ENCODE data around the gene NTN5.

The NTN5 gene

DNA sequence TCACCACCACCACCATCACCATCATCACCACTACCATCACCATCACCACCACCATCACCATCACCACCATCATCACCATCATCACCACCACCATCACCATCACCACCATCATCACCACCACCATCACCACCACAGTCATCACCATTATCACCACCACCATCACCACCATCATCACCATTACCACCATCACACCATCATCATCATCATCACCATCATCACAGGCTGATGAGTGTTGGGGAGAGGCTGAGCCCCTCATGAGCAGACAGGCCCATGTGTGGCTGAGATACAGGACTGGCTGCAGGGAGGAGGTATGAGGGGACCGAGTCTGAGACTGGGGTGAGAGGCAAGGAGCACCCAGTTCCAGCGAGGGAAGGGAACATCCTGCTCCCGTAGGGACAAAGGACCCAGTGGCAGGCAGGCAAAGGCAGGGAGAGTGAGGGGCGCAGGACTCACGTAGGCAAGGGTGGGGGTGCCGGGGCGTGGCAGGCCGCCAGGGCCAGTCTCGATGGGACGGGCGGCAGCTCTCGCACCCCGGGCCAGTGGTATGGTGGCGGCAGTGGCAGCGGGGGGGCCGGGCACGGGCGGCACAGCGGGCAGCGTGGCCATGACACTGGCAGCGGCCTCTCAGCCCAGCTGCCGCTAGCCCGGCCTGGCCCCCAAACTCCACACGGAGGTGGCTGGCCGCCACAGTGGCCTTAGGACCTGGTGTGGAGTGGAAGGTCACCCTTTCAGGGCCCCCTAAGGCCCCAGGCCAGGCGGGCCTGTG, 2.7 kb downstream of the NTN5 start:
- Histone ChIP-seq H3K27ac (ENCODE audit: low read depth, low read length) (no peak overlapping the region), H3K4me1 (ENCODE audit: control insufficient read depth, low read length) (peaks cover 3% of the 10 kb centered on the region), H4K20me1 (ENCODE audit: control insufficient read depth, insufficient read depth, low read depth, low read length) (no peaks in the 10 kb centered on the region), H3K9me2 (replicated peaks; ENCODE audit: control insufficient read depth, low read length) (no peaks in the 10 kb centered on the region), H3K4me2 (ENCODE audit: low read length) (no peak overlapping the region), H3K27me3 (ENCODE audit: control insufficient read depth, low read length) (no peaks in the 10 kb centered on the region), H3F3A (ENCODE audit: control insufficient read depth, insufficient read depth) (no peaks in the 10 kb centered on the region), H3K4me3 (ENCODE audit: low read length) (no peak overlapping the region), H3K9me3 (ENCODE audit: control insufficient read depth, insufficient read depth, low read length) (peaks cover 5% of the 10 kb centered on the region; the same call in 1 of the 2 replicates), H3K79me2 (ENCODE audit: control insufficient read depth, low read length) (no peaks in the 10 kb centered on the region), H3K36me3 (ENCODE audit: control insufficient read depth, low read length) (no peaks in the 10 kb centered on the region)
- TF ChIP-seq EZH2phosphoT487 (IDR thresholded peaks at IDR 0.05; ENCODE audit: borderline replicate concordance, low read length) = no peak
- TF ChIP-seq, protein P1, sequence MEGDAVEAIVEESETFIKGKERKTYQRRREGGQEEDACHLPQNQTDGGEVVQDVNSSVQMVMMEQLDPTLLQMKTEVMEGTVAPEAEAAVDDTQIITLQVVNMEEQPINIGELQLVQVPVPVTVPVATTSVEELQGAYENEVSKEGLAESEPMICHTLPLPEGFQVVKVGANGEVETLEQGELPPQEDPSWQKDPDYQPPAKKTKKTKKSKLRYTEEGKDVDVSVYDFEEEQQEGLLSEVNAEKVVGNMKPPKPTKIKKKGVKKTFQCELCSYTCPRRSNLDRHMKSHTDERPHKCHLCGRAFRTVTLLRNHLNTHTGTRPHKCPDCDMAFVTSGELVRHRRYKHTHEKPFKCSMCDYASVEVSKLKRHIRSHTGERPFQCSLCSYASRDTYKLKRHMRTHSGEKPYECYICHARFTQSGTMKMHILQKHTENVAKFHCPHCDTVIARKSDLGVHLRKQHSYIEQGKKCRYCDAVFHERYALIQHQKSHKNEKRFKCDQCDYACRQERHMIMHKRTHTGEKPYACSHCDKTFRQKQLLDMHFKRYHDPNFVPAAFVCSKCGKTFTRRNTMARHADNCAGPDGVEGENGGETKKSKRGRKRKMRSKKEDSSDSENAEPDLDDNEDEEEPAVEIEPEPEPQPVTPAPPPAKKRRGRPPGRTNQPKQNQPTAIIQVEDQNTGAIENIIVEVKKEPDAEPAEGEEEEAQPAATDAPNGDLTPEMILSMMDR (IDR thresholded peaks at IDR 0.05; ENCODE audit: low read depth, low read length, poor library complexity, severe bottlenecking) = no peak

DNA sequence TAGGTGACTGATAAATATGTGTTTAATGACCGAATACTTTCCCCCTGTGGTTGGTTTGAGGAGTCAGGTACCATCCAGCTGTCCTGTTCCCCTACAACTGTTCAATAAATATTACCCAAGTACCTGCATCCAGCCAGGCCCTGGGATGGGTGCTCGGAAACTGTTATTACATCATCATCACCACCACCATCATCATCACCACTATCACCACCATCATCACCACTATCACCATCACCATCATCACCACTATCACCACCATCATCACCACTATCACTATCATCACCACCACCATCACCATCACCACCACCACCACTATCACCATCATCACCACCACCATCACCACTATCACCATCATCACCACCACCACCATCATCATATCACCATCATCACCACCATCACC, 4.1 kb downstream of the NTN5 start:
- Histone ChIP-seq H4K20me1 (ENCODE audit: control insufficient read depth, insufficient read depth, low read depth, low read length) (no peaks in the 10 kb centered on the region), H3F3A (ENCODE audit: control insufficient read depth, insufficient read depth) (no peaks in the 10 kb centered on the region), H3K9me3 (ENCODE audit: control insufficient read depth, insufficient read depth, low read length) (peaks cover 5% of the 10 kb centered on the region; the same call in 1 of the 2 replicates), H3K4me3 (ENCODE audit: low read length) (no peak overlapping the region), H3K27ac (ENCODE audit: low read depth, low read length) (no peak overlapping the region), H3K27me3 (ENCODE audit: control insufficient read depth, low read length) (no peaks in the 10 kb centered on the region), H3K4me1 (ENCODE audit: control insufficient read depth, low read length) (no peaks in the 10 kb centered on the region), H3K36me3 (ENCODE audit: control insufficient read depth, low read length) (no peaks in the 10 kb centered on the region), H3K79me2 (ENCODE audit: control insufficient read depth, low read length) (no peaks in the 10 kb centered on the region), H3K4me2 (ENCODE audit: low read length) (no peak overlapping the region), H3K9me2 (replicated peaks; ENCODE audit: control insufficient read depth, low read length) (no peaks in the 10 kb centered on the region)
- TF ChIP-seq EZH2phosphoT487 (IDR thresholded peaks at IDR 0.05; ENCODE audit: borderline replicate concordance, low read length) = no peak
- TF ChIP-seq, protein P1 (IDR thresholded peaks at IDR 0.05; ENCODE audit: low read depth, low read length, poor library complexity, severe bottlenecking) = no peak

DNA sequence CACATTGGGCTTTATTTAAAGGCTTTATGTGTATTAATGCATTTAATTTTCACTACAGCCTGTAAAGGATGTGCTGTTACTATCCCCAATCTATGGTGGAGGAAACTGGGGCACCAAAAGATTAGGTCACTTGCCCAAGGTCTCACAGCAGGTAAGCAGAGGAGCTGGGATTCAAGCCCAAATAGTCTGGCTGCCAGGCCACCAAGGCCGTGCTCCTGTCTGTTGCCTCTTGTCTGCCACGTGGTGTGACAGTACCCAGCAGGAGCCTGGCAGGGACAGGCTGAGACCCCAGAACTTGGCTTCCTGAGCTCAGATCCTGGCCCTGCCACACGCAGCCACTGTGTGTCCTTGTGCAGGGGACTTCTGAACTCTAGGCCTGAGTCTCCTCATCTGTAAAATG, 4.5 kb downstream of the NTN5 start:
- Histone ChIP-seq H3K4me2 (ENCODE audit: low read length) (no peak overlapping the region), H3K79me2 (ENCODE audit: control insufficient read depth, low read length) (no peaks in the 10 kb centered on the region), H3K9me2 (replicated peaks; ENCODE audit: control insufficient read depth, low read length) (no peaks in the 10 kb centered on the region), H3K36me3 (ENCODE audit: control insufficient read depth, low read length) (no peaks in the 10 kb centered on the region), H3K27me3 (ENCODE audit: control insufficient read depth, low read length) (no peaks in the 10 kb centered on the region), H3K9me3 (ENCODE audit: control insufficient read depth, insufficient read depth, low read length) (peaks cover 5% of the 10 kb centered on the region; the same call in 1 of the 2 replicates), H3K27ac (ENCODE audit: low read depth, low read length) (no peak overlapping the region), H3K4me3 (ENCODE audit: low read length) (no peak overlapping the region), H3K4me1 (ENCODE audit: control insufficient read depth, low read length) (no peaks in the 10 kb centered on the region), H4K20me1 (ENCODE audit: control insufficient read depth, insufficient read depth, low read depth, low read length) (no peaks in the 10 kb centered on the region), H3F3A (ENCODE audit: control insufficient read depth, insufficient read depth) (no peaks in the 10 kb centered on the region)
- TF ChIP-seq EZH2phosphoT487 (IDR thresholded peaks at IDR 0.05; ENCODE audit: borderline replicate concordance, low read length) = no peak
- TF ChIP-seq, protein P1 (IDR thresholded peaks at IDR 0.05; ENCODE audit: low read depth, low read length, poor library complexity, severe bottlenecking) = no peak
